Gastroesophageal sphincter (tissue), 4 donors: ENCODE results near the gene ASPRV1. TPM values are rescaled to one million over a fixed set of nuclear protein-coding genes. Genes with fewer than 3 reads are reported as not detected.
"Not testable (repeated sequence)": the region's sequence is repeated elsewhere in the genome, so short reads cannot be mapped to it uniquely, and the experiment has no call there.

Experiments used
- ATAC-seq: fragments of 150-250 bp; one replicate; pipeline ENCODE4 v1.9.1; 2016; ENCODE audit warnings: mild to moderate bottlenecking, moderate library complexity
- H3K27ac ChIP-seq, 4 donors: fragments of 200-600 bp; sonication (generic) in 3 of 4; 1 replicate in 3 of 4; 2 replicates in 1 of 4; pipeline ENCODE4 v1.5.1; 2016 to 2019
- H3K27me3 ChIP-seq: fragments of 200-600 bp; sonication (generic); one replicate; pipeline ENCODE4 v1.5.1; 2019
- H3K36me3 ChIP-seq, 2 donors: fragments of 200-600 bp; sonication (generic); one replicate each; pipeline ENCODE4 v1.5.1; 2019; ENCODE audit warnings: control low read depth in 1 of 2
- H3K4me1 ChIP-seq, 3 donors: fragments of 200-600 bp; sonication (generic); 1 replicate in 2 of 3; 2 replicates in 1 of 3; pipeline ENCODE4 v1.5.1; 2016 to 2019; ENCODE audit warnings: control low read depth in 2 of 3
- H3K4me3 ChIP-seq, 2 donors: fragments of 200-600 bp; sonication (generic); one replicate each; pipeline ENCODE4 v1.5.1; 2019; ENCODE audit warnings: mild to moderate bottlenecking in 1 of 2, moderate library complexity in 1 of 2
- H3K9me3 ChIP-seq, 3 donors: fragments of 200-600 bp; sonication (generic); one replicate each; pipeline ENCODE4 v1.5.1; 2017 to 2019; ENCODE audit warnings: control low read depth in 2 of 3
- EP300 ChIP-seq: sonication (generic); formaldehyde crosslinking; IDR thresholded peaks from one replicate; pipeline ENCODE4 v1.6.1; 2017; ENCODE audit warnings: antibody characterized with exemption, mild to moderate bottlenecking
- POLR2A ChIP-seq, 2 donors: fragments of 450-650 bp; IDR thresholded peaks; one replicate each; pipeline ENCODE4 v1.6.1; 2017; ENCODE audit warnings: antibody characterized with exemption in 2 of 2, mild to moderate bottlenecking in 2 of 2, moderate library complexity in 1 of 2
- POLR2AphosphoS5 ChIP-seq: sonication (generic); formaldehyde crosslinking; IDR thresholded peaks from one replicate; pipeline ENCODE4 v1.6.1; 2017; ENCODE audit warnings: antibody characterized with exemption
- WGBS, 2 donors: methylation state at CpG; one replicate each; pipeline ENCODE4 v1.1.5; 2018; ENCODE audit warnings: low coverage in 1 of 2; 5-methylcytosine and 5-hydroxymethylcytosine counted together
- total RNA-seq, 4 donors: library from RNA; depleted of rRNA; stranded (reverse); fragments of >200 nt; gene quantifications; one replicate each; pipeline ENCODE4 v1.1.0, GENCODE V29; 2016
- TF ChIP-seq, protein P1 (sequence below), 4 experiments: fragments of 200-600 bp in 2 of 4; fragments of 450-650 bp in 2 of 4; sonication (generic) in 1 of 4; IDR thresholded peaks; one replicate each; pipeline ENCODE4 v1.5.1; 2017 to 2019; ENCODE audit warnings: antibody characterized with exemption in 4 of 4, mild to moderate bottlenecking in 2 of 4, moderate library complexity in 2 of 4

ASPRV1 gene
- total RNA-seq, 4 donors from 2014 or later: 1.0 to 1.4 (median 1.3) TPM

DNA sequence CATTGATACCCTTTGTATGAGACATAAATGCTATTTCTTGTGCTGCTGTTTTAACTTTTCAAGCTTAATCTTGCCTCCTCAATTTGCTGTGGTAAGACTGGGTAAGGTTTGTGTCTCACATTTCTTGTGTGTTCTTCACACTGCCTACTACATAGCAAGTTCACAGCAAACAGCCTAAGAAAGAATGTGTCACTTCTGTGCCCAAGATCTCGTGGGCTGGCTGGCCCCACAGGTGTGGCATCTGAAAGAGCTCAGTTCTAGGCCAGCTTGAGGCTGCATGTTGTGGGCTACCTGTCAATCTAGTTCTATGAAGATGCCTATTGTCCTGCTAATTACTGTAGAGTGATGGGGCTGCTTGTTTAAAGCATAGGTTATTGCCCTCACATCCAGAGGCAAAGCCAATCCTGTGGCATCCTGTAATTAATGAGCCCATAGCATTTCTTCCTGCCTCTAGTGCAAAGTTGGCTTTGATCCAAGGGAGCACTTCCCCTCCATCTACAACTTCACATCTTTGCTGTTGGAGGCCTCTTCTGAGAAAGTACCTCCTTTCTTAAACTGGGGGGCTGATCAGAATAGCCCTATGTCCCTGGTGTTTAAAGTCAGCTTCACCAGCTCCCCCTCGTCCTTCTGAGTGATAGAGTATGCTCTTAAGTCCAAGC, 40.9 kb upstream of the ASPRV1 start:
- Histone ChIP-seq H3K27me3 (no peaks in the 10 kb centered on the region), H3K27ac (no peak overlapping the region), H3K9me3 (no peaks in the 10 kb centered on the region), H3K4me1 (no peaks in the 10 kb centered on the region), H3K36me3 (peaks cover 0 to 5% of the 10 kb centered on the region in 2 donors), H3K4me3 (no peak overlapping the region)
- TF ChIP-seq, protein P1, sequence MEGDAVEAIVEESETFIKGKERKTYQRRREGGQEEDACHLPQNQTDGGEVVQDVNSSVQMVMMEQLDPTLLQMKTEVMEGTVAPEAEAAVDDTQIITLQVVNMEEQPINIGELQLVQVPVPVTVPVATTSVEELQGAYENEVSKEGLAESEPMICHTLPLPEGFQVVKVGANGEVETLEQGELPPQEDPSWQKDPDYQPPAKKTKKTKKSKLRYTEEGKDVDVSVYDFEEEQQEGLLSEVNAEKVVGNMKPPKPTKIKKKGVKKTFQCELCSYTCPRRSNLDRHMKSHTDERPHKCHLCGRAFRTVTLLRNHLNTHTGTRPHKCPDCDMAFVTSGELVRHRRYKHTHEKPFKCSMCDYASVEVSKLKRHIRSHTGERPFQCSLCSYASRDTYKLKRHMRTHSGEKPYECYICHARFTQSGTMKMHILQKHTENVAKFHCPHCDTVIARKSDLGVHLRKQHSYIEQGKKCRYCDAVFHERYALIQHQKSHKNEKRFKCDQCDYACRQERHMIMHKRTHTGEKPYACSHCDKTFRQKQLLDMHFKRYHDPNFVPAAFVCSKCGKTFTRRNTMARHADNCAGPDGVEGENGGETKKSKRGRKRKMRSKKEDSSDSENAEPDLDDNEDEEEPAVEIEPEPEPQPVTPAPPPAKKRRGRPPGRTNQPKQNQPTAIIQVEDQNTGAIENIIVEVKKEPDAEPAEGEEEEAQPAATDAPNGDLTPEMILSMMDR (IDR thresholded peaks at IDR 0.05): no peak
- TF ChIP-seq POLR2AphosphoS5: no peak
- 57 to 63% methylated on average over 1 of the region's 2 CpGs for WGBS, 2 donors
- ATAC-seq: no peak

DNA sequence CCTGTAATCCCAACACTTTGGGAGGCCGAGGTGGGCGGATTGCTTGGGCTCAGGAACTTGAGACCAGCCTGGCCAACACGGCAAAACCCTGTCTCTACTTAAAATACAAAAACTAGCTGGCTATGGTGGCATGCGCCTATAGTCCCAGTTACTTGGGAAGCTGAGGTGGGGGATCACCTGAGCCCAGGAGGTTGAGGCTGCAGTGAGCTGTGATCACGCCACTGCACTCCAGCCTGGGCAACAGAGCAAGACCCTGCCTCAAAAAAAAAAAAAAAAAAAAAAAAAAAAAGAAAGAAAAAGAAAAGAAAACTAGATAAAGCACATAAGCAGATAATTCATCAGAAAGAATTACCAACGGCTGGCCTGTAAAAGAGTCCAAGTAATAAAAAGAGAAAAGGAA, 39.1 kb upstream of the ASPRV1 start:
- not testable (repeated sequence) for H3K9me3 ChIP-seq, ATAC-seq, H3K4me1 ChIP-seq, H3K4me3 ChIP-seq, H3K27ac ChIP-seq, H3K27me3 ChIP-seq
- WGBS, 2 donors: 88 to 89% methylated on average over 3 to 4 of the region's 6 CpGs
- peaks cover 0 to 23% of the 10 kb centered on the region in 2 donors for H3K36me3 ChIP-seq

DNA sequence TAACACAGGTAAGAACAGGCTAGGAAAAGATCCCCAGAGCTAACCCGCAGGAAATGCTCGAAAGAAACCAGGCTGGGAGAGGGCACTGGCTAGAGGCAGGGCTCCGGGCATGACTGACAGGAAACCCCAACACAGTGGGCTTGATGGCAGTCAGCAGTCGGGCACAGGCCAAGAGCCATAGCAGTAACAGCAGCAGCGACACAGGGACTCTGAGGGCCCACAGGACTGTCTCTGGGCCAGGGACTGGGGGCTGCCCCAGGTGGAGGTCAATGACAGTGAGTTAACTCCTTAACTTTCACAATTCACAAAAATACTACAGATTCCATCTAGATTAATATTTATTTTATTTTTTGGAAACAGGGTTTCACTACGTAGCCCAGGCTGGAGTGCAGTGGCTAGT, 37.3 kb upstream of the ASPRV1 start:
- Histone ChIP-seq H3K9me3 (no peaks in the 10 kb centered on the region), H3K4me1 (no peaks in the 10 kb centered on the region), H3K27ac (no peak overlapping the region), H3K36me3 (peaks cover 0 to 41% of the 10 kb centered on the region in 2 donors), H3K4me3 (no peak overlapping the region), H3K27me3 (no peaks in the 10 kb centered on the region)
- 74 to 91% methylated on average over 3 to 5 of the region's 6 CpGs for WGBS, 2 donors
- TF ChIP-seq POLR2AphosphoS5 (no peak), EP300 (no peak), POLR2A (IDR thresholded peaks at IDR 0.05) (no peak)
- TF ChIP-seq, protein P1 (IDR thresholded peaks at IDR 0.05): no peak
- ATAC-seq: no peak

DNA sequence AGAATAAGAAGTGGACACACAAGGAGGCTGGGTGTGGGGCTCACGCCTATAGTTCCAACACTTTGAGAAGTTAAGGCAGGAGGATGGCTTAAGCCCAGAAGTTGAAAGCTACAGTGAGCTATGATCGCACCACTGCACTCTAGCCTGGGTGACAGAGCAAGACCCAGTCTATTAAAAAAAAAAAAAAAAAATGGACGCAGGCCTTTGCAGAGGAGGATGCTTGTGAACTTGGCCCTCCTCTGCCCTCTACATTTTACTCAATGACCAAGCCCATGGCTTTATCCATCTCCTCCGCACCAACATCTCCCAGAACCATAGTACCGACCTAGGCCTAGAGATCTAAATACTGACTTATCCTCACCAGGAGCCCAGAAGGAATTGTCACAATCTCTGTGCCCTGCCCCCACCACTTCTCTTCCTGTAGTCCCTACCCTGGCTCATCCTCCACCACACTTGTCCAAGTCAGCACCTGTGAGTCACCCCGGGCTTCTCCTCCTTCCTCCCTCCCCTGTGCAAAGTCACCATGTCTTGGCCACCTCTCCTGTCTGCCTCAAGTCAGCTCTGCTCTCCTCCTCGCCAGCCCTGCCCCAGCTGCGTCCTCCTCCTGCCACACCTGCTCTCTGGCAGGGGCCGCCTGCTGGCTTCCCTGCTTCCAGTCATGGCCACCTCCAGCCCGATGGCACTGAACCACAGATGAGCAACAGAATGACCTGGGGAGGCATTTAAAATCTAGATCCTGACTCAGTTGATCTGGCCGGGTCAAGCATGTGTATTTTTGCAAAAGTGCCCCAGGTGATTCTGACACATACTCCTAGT, 35.8 kb upstream of the ASPRV1 start:
- WGBS, 2 donors: 82 to 83% methylated on average over 7 to 11 of the region's 11 CpGs
- no peak overlapping the region for H3K27ac ChIP-seq
- H3K4me3 ChIP-seq: no peak overlapping the region
- H3K36me3 ChIP-seq: peaks cover 0 to 54% of the 10 kb centered on the region in 2 donors
- no peak for ATAC-seq
- TF ChIP-seq EP300: no peak
- TF ChIP-seq POLR2AphosphoS5: no peak
- TF ChIP-seq POLR2A (IDR thresholded peaks at IDR 0.05): no peak
- TF ChIP-seq, protein P1 (IDR thresholded peaks at IDR 0.05): no peak
- H3K27me3 ChIP-seq: no peaks in the 10 kb centered on the region
- H3K4me1 ChIP-seq: no peaks in the 10 kb centered on the region
- H3K9me3 ChIP-seq: no peaks in the 10 kb centered on the region

DNA sequence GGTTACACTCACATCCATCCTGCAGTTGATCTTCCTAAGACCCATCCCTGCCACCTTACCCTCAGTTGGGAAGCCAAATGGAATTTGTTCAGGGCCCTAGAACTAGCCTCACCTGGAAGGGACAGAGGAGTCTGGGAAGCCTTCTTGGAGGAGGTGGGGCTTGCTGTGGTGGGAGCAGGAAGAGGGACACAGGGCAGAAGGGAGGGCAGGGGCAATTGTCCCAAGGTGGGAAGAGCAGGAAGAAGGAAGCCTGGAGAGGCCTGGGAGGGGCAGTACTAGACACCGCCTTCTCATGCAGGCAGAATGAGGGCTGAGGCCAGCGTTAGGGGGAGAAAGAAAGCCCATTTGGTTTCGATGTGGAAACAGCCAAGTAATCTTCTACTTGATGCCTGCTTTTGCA, 34.1 kb upstream of the ASPRV1 start:
- no peak for ATAC-seq
- H3K36me3 ChIP-seq: peaks cover 0 to 54% of the 10 kb centered on the region in 2 donors
- H3K4me1 ChIP-seq: no peaks in the 10 kb centered on the region
- TF ChIP-seq, protein P1 (IDR thresholded peaks at IDR 0.05): no peak
- no peak for TF ChIP-seq EP300
- TF ChIP-seq POLR2AphosphoS5: no peak
- TF ChIP-seq POLR2A (IDR thresholded peaks at IDR 0.05): no peak
- 74 to 82% methylated on average over 3 of the region's 3 CpGs for WGBS, 2 donors
- H3K9me3 ChIP-seq: no peaks in the 10 kb centered on the region
- H3K27ac ChIP-seq: no peak overlapping the region
- no peak overlapping the region for H3K4me3 ChIP-seq
- no peaks in the 10 kb centered on the region for H3K27me3 ChIP-seq
